PC-9 (cell line): ENCODE data around the gene FIGNL2.

Source experiments
- CTCF ChIP-seq: fragments of 200-600 bp; sonication (generic); conservative IDR thresholded peaks from 2 replicates; pipeline ENCODE4 v1.6.1; 2017; ENCODE audit warnings: mixed run types, antibody characterized with exemption, mild to moderate bottlenecking, moderate library complexity
- EZH2 ChIP-seq: fragments of 200-600 bp; sonication (generic); IDR thresholded peaks from 2 replicates; pipeline ENCODE4 v1.8.0; 2017; ENCODE audit warnings: antibody characterized with exemption, low read depth

GRCh38 chr12:51886021-51886710 lies 37.6 kb upstream of the FIGNL2 start:
- TF ChIP-seq CTCF (no peak), EZH2 (no peak)
